ENCODE data around the gene INF2. TPM values are rescaled to one million over a fixed set of nuclear protein-coding genes. Genes with fewer than 3 reads are reported as not detected.

Gene INF2
- total and polyA plus RNA-seq, 4 donors, result 13.1 to 51.6 (median 25.5) TPM

DNA sequence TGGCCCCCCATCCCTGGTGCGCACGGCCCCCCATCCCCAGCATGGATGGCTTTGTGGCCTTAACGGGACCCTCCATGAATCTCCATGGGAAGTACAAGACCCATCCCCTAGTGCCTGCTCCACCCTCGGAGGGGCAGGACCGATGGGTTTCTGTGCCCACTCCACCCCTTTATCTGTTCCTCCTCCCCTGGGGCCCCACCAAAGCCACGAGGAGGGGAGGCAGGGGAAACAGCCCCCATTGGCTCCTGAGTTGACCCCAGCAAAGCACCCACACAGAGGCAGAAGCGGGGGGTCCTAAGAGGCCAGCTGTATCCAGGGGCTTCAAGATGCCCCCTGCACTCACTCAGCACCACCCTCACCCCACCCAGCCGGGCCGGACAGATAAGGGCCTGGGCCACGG, 48.7 kb upstream of the INF2 start (continued):
- TF ChIP-seq TAF1 (conservative IDR thresholded peaks at IDR 0.05), result no peak
- TF ChIP-seq, protein P1, sequence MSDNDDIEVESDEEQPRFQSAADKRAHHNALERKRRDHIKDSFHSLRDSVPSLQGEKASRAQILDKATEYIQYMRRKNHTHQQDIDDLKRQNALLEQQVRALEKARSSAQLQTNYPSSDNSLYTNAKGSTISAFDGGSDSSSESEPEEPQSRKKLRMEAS (IDR thresholded peaks at IDR 0.05), result no peak
- TF ChIP-seq, protein P2, sequence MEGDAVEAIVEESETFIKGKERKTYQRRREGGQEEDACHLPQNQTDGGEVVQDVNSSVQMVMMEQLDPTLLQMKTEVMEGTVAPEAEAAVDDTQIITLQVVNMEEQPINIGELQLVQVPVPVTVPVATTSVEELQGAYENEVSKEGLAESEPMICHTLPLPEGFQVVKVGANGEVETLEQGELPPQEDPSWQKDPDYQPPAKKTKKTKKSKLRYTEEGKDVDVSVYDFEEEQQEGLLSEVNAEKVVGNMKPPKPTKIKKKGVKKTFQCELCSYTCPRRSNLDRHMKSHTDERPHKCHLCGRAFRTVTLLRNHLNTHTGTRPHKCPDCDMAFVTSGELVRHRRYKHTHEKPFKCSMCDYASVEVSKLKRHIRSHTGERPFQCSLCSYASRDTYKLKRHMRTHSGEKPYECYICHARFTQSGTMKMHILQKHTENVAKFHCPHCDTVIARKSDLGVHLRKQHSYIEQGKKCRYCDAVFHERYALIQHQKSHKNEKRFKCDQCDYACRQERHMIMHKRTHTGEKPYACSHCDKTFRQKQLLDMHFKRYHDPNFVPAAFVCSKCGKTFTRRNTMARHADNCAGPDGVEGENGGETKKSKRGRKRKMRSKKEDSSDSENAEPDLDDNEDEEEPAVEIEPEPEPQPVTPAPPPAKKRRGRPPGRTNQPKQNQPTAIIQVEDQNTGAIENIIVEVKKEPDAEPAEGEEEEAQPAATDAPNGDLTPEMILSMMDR (IDR thresholded peaks at IDR 0.05; ENCODE audit: low read depth, low read length, missing input control), result no peak

GRCh38 chr14:104641753-104642539, 47.5 kb upstream of the INF2 start:
- TF ChIP-seq ZBTB33 (IDR thresholded peaks at IDR 0.05), result no peak
- TF ChIP-seq HNF4A (conservative IDR thresholded peaks at IDR 0.05), result no peak
- TF ChIP-seq, protein P3, sequence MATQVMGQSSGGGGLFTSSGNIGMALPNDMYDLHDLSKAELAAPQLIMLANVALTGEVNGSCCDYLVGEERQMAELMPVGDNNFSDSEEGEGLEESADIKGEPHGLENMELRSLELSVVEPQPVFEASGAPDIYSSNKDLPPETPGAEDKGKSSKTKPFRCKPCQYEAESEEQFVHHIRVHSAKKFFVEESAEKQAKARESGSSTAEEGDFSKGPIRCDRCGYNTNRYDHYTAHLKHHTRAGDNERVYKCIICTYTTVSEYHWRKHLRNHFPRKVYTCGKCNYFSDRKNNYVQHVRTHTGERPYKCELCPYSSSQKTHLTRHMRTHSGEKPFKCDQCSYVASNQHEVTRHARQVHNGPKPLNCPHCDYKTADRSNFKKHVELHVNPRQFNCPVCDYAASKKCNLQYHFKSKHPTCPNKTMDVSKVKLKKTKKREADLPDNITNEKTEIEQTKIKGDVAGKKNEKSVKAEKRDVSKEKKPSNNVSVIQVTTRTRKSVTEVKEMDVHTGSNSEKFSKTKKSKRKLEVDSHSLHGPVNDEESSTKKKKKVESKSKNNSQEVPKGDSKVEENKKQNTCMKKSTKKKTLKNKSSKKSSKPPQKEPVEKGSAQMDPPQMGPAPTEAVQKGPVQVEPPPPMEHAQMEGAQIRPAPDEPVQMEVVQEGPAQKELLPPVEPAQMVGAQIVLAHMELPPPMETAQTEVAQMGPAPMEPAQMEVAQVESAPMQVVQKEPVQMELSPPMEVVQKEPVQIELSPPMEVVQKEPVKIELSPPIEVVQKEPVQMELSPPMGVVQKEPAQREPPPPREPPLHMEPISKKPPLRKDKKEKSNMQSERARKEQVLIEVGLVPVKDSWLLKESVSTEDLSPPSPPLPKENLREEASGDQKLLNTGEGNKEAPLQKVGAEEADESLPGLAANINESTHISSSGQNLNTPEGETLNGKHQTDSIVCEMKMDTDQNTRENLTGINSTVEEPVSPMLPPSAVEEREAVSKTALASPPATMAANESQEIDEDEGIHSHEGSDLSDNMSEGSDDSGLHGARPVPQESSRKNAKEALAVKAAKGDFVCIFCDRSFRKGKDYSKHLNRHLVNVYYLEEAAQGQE (IDR thresholded peaks at IDR 0.05), result no peak
- no peaks in the 10 kb centered on the region for H3K36me3 ChIP-seq (ENCODE audit: control insufficient read depth in 4 of 4, insufficient read depth in 3 of 4, low read depth in 1 of 4, low read length in 3 of 4)
- no peak overlapping the region for H3K9ac ChIP-seq (ENCODE audit: low read depth in 1 of 2, low read length in 2 of 2)
- 75% methylated on average over 23 of the region's 23 CpGs for WGBS
- no peaks in the 10 kb centered on the region for H3K27me3 ChIP-seq (ENCODE audit: control insufficient read depth in 4 of 4, insufficient read depth in 4 of 4, low read length in 3 of 4)
- no peaks in the 10 kb centered on the region for H3K9me3 ChIP-seq (ENCODE audit: control insufficient read depth in 4 of 4, low read length in 3 of 4)
- no peak for DNase-seq (ENCODE audit: low spot score)
- H3K27ac ChIP-seq (ENCODE audit: low read depth in 1 of 2, low read length in 2 of 2), result no peak overlapping the region
- H3K4me3 ChIP-seq (ENCODE audit: low read depth in 1 of 3, low read length in 3 of 3), result no peak overlapping the region
- H3K4me1 ChIP-seq (ENCODE audit: control insufficient read depth in 4 of 4, insufficient read depth in 4 of 4, low read length in 3 of 4), result peaks cover 0 to 12% (median 3%) of the 10 kb centered on the region in 4 donors

DNA sequence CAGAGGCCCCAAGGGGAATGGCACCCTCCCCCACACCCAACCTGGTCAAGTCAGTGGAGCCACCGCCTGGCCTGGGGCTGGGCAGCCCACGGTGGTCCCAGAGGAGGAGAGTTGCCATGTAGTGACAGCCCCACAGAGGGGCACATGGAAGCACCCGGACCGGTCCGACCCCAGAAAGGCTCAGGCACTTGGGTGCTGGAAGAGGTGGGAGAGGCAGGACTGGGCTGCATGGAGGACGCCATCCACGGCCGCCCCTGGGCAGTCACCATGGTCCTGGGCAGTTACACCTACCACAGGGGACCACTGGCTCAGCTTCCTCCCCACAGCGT, 46.9 kb upstream of the INF2 start:
- H3K9me3 ChIP-seq (ENCODE audit: control insufficient read depth in 4 of 4, low read length in 3 of 4), result no peaks in the 10 kb centered on the region
- H3K36me3 ChIP-seq (ENCODE audit: control insufficient read depth in 4 of 4, insufficient read depth in 3 of 4, low read depth in 1 of 4, low read length in 3 of 4), result no peaks in the 10 kb centered on the region
- 93% methylated on average over 9 of the region's 9 CpGs for WGBS
- H3K4me3 ChIP-seq (ENCODE audit: low read depth in 1 of 3, low read length in 3 of 3), result no peak overlapping the region
- H3K9ac ChIP-seq (ENCODE audit: low read depth in 1 of 2, low read length in 2 of 2), result no peak overlapping the region
- TF ChIP-seq JUND (IDR thresholded peaks at IDR 0.05) (no peak), YY1 (IDR thresholded peaks at IDR 0.05) (no peak), RXRA (IDR thresholded peaks at IDR 0.05) (no peak), NR2F2 (IDR thresholded peaks at IDR 0.05) (no peak)
- TF ChIP-seq, protein P2 (IDR thresholded peaks at IDR 0.05; ENCODE audit: low read depth, low read length, missing input control), result no peak
- H3K27ac ChIP-seq (ENCODE audit: low read depth in 1 of 2, low read length in 2 of 2), result no peak overlapping the region
- H3K4me1 ChIP-seq (ENCODE audit: control insufficient read depth in 4 of 4, insufficient read depth in 4 of 4, low read length in 3 of 4), result peaks cover 0 to 12% (median 3%) of the 10 kb centered on the region in 4 donors
- no peaks in the 10 kb centered on the region for H3K27me3 ChIP-seq (ENCODE audit: control insufficient read depth in 4 of 4, insufficient read depth in 4 of 4, low read length in 3 of 4)
- no peak for DNase-seq (ENCODE audit: low spot score)
